NT2/D1 (cell line): ENCODE results near the gene USB1.

ENCODE experiments used
- DNase-seq: peaks from one replicate; pipeline ENCODE4 v3.0.0-alpha.2; 2011; ENCODE audit warnings: low read depth, low spot score
- H3K27me3 ChIP-seq: 2 replicates; pipeline ENCODE4 v1.6.0; 2011; ENCODE audit warnings: mild to moderate bottlenecking; ENCODE audit not compliant: insufficient read length, insufficient read depth
- H3K36me3 ChIP-seq: 2 replicates; pipeline ENCODE4 v1.6.1; 2011; ENCODE audit warnings: mild to moderate bottlenecking, low read length, mixed read lengths; ENCODE audit not compliant: insufficient read depth, insufficient read length
- H3K4me1 ChIP-seq: 2 replicates; pipeline ENCODE4 v1.5.1; 2011; ENCODE audit not compliant: insufficient read depth, insufficient read length
- H3K4me3 ChIP-seq: 2 replicates; pipeline ENCODE4 v1.5.1; 2011; ENCODE audit warnings: low read depth; ENCODE audit not compliant: insufficient read length
- H3K9ac ChIP-seq: 2 replicates; pipeline ENCODE4 v1.6.0; 2011; ENCODE audit warnings: low read depth; ENCODE audit not compliant: insufficient read length
- H3K9me3 ChIP-seq: 2 replicates; pipeline ENCODE4 v1.5.1; 2011; ENCODE audit warnings: mild to moderate bottlenecking, low read length; ENCODE audit not compliant: insufficient read depth
- SUZ12 ChIP-seq: IDR thresholded peaks from 2 replicates; pipeline ENCODE4 v1.6.1; 2011; ENCODE audit not compliant: insufficient read length, insufficient read depth; ENCODE audit errors: extremely low read depth
- YY1 ChIP-seq: IDR thresholded peaks from 2 replicates; pipeline ENCODE4 v1.6.1; 2011; ENCODE audit not compliant: insufficient read length, insufficient read depth
- ZNF274 ChIP-seq: IDR thresholded peaks from 2 replicates; pipeline ENCODE4 v1.6.1; 2011; ENCODE audit warnings: mild to moderate bottlenecking, low read depth, low read length

USB1 gene

GRCh38 chr16:57957673-57958392 is 43.4 kb upstream of the USB1 start:
- no peaks in the 10 kb centered on the region for H3K9me3 ChIP-seq
- no peaks in the 10 kb centered on the region for H3K36me3 ChIP-seq
- no peak overlapping the region for H3K9ac ChIP-seq
- DNase-seq, result no peak
- peaks cover 23% of the 10 kb centered on the region for H3K4me1 ChIP-seq
- H3K4me3 ChIP-seq, result no peak overlapping the region
- no peaks in the 10 kb centered on the region for H3K27me3 ChIP-seq
- TF ChIP-seq SUZ12 (no peak), YY1 (no peak), ZNF274 (no peak)

GRCh38 chr16:57958544-57958943 is 42.7 kb upstream of the USB1 start:
- Histone ChIP-seq H3K27me3 (no peaks in the 10 kb centered on the region), H3K4me3 (no peak overlapping the region), H3K4me1 (peaks cover 23% of the 10 kb centered on the region), H3K9me3 (no peaks in the 10 kb centered on the region), H3K9ac (no peak overlapping the region), H3K36me3 (no peaks in the 10 kb centered on the region)
- TF ChIP-seq ZNF274, result no peak
- no peak for TF ChIP-seq YY1
- TF ChIP-seq SUZ12, result no peak
- DNase-seq, result no peak

- no peaks in the 10 kb centered on the region for H3K9me3 ChIP-seq
- peaks cover 23% of the 10 kb centered on the region for H3K4me1 ChIP-seq
- H3K4me3 ChIP-seq, result no peak overlapping the region
- H3K9ac ChIP-seq, result no peak overlapping the region
- no peaks in the 10 kb centered on the region for H3K36me3 ChIP-seq
- H3K27me3 ChIP-seq, result no peaks in the 10 kb centered on the region
- no peak for TF ChIP-seq YY1
- TF ChIP-seq ZNF274, result no peak
- no peak for TF ChIP-seq SUZ12
- DNase-seq, result no peak
Measured at GRCh38 chr16:57959121-57959520, 42.1 kb upstream of the USB1 start.

- Histone ChIP-seq H3K4me3 (no peak overlapping the region), H3K4me1 (peaks cover 23% of the 10 kb centered on the region), H3K36me3 (no peaks in the 10 kb centered on the region), H3K27me3 (no peaks in the 10 kb centered on the region), H3K9ac (no peak overlapping the region), H3K9me3 (no peaks in the 10 kb centered on the region)
- TF ChIP-seq ZNF274 (no peak), YY1 (no peak), SUZ12 (no peak)
- no peak for DNase-seq
Measured at GRCh38 chr16:57959804-57960203, 41.4 kb upstream of the USB1 start.

GRCh38 chr16:57960310-57960709 is 40.9 kb upstream of the USB1 start:
- DNase-seq, result no peak
- H3K27me3 ChIP-seq, result no peaks in the 10 kb centered on the region

GRCh38 chr16:57960826-57961472 is 40.3 kb upstream of the USB1 start:
- Histone ChIP-seq H3K36me3 (no peaks in the 10 kb centered on the region), H3K27me3 (no peaks in the 10 kb centered on the region), H3K4me1 (peaks cover 23% of the 10 kb centered on the region), H3K9me3 (no peaks in the 10 kb centered on the region), H3K9ac (no peak overlapping the region), H3K4me3 (no peak overlapping the region)
- DNase-seq, result no peak
- no peak for TF ChIP-seq SUZ12
- no peak for TF ChIP-seq ZNF274
- TF ChIP-seq YY1, result no peak

More at GRCh38 chr16:57960310-57960709, 40.9 kb upstream of the USB1 start:
- Histone ChIP-seq H3K36me3 (no peaks in the 10 kb centered on the region), H3K9ac (no peak overlapping the region), H3K4me3 (no peak overlapping the region), H3K9me3 (no peaks in the 10 kb centered on the region), H3K4me1 (peaks cover 23% of the 10 kb centered on the region)
- TF ChIP-seq SUZ12 (no peak), YY1 (no peak), ZNF274 (no peak)

GRCh38 chr16:57961538-57961937 is 39.7 kb upstream of the USB1 start:
- Histone ChIP-seq H3K9me3 (no peaks in the 10 kb centered on the region), H3K4me3 (no peak overlapping the region), H3K9ac (no peak overlapping the region), H3K27me3 (no peaks in the 10 kb centered on the region), H3K4me1 (peaks cover 23% of the 10 kb centered on the region), H3K36me3 (no peaks in the 10 kb centered on the region)
- TF ChIP-seq SUZ12, result no peak
- no peak for TF ChIP-seq YY1
- TF ChIP-seq ZNF274, result no peak
- no peak for DNase-seq
